MCF 10A (cell line): ENCODE measurements around the gene CLEC14A. TPM values are rescaled to one million over a fixed set of nuclear protein-coding genes. Genes with fewer than 3 reads are reported as not detected.

Experiments
- BruUV-seq: library from RNA; stranded (reverse); fragments of 400-500 nt; replicated peaks from 2 replicates; lab custom pipeline; 2021; lab: Mats Ljungman, UMichigan
- CTCF ChIA-PET: fragments of 300-600 bp; sonication (Branson Sonifier 250); formaldehyde crosslinking; extraction: SDS; loops from one replicate; lab custom pipeline; 2021; ENCODE audit warnings: antibody characterized with exemption, inconsistent platforms; lab: Yijun Ruan, JAX
- POLR2A ChIA-PET: fragments of 300-600, 350-650 bp; sonication (Branson Sonifier 250); formaldehyde crosslinking; extraction: SDS; loops from one replicate; lab custom pipeline; 2020; ENCODE audit warnings: antibody characterized with exemption, inconsistent platforms; lab: Yijun Ruan, JAX
- DNase-seq: peaks from one replicate; pipeline ENCODE4 v3.0.0-alpha.2; 2018; ENCODE audit not compliant: unreplicated experiment
- H3K27ac Mint-ChIP-seq: one replicate; pipeline ENCODE4 v1.8.0; 2022; ENCODE audit warnings: mild to moderate bottlenecking, low read depth, mixed read lengths; ENCODE audit not compliant: unreplicated experiment
- H3K27me3 Mint-ChIP-seq: one replicate; pipeline ENCODE4 v1.8.0; 2022; ENCODE audit warnings: mixed read lengths; ENCODE audit not compliant: insufficient read depth, unreplicated experiment
- H3K36me3 Mint-ChIP-seq: one replicate; pipeline ENCODE4 v1.8.0; 2022; ENCODE audit warnings: mild to moderate bottlenecking, moderate library complexity, mixed read lengths; ENCODE audit not compliant: insufficient read depth, unreplicated experiment
- H3K4me1 Mint-ChIP-seq: one replicate; pipeline ENCODE4 v1.8.0; 2022; ENCODE audit warnings: mixed read lengths; ENCODE audit not compliant: insufficient read depth, unreplicated experiment
- H3K4me3 Mint-ChIP-seq: one replicate; pipeline ENCODE4 v1.8.0; 2022; ENCODE audit warnings: mild to moderate bottlenecking, moderate library complexity, mixed read lengths; ENCODE audit not compliant: unreplicated experiment
- H3K9me3 Mint-ChIP-seq: one replicate; pipeline ENCODE4 v1.8.0; 2022; ENCODE audit warnings: mixed read lengths; ENCODE audit not compliant: unreplicated experiment
- CTCF ChIP-seq: fragments of 200-600 bp; IDR thresholded peaks from one replicate; pipeline ENCODE4 v1.8.0; 2022; ENCODE audit warnings: antibody characterized with exemption, mild to moderate bottlenecking; ENCODE audit not compliant: unreplicated experiment
- intact Hi-C: fragments of 100-400 bp; cut with micrococcal nuclease; formaldehyde crosslinking; loops from 2 replicates; pipeline ENCODE4 v1.14.1; 2022
- total RNA-seq: library from RNA; stranded (reverse); gene quantifications from 2 replicates; pipeline ENCODE4 v1.2.3, GENCODE V29; 2022

The CLEC14A gene
- total RNA-seq, 1 experiment from 2014 or later: not detected

- ChIA-PET CTCF (interaction anchor here (1.5 kb wide), 1 partner anchor 14 kb away, joined by 4 read pairs; no protein-coding TSS in a partner anchor), POLR2A (no interaction called here)
- H3K27me3 Mint-ChIP-seq: no peaks in the 10 kb centered on the region
- H3K9me3 Mint-ChIP-seq: peaks cover 14% of the 10 kb centered on the region
- no peak overlapping the region for H3K27ac Mint-ChIP-seq
- no TSS peak for BruUV-seq
- DNase-seq: no peak
- H3K4me3 Mint-ChIP-seq: no peak overlapping the region
- TF ChIP-seq CTCF: no peak
- peaks cover 16% of the 10 kb centered on the region for H3K4me1 Mint-ChIP-seq
- intact Hi-C loops: no loop called here
- no peaks in the 10 kb centered on the region for H3K36me3 Mint-ChIP-seq
Observed at GRCh38 chr14:38212111-38212510, 43.8 kb downstream of the CLEC14A start.

GRCh38 chr14:38211255-38211735 lies 44.6 kb downstream of the CLEC14A start:
- no peaks in the 10 kb centered on the region for H3K36me3 Mint-ChIP-seq
- no TSS peak for BruUV-seq
- ChIA-PET POLR2A (no interaction called here), CTCF (no interaction called here)
- TF ChIP-seq CTCF: no peak
- no peaks in the 10 kb centered on the region for H3K27me3 Mint-ChIP-seq
- no peak overlapping the region for H3K4me3 Mint-ChIP-seq
- H3K27ac Mint-ChIP-seq: no peak overlapping the region
- H3K9me3 Mint-ChIP-seq: peaks cover 14% of the 10 kb centered on the region
- H3K4me1 Mint-ChIP-seq: peaks cover 8% of the 10 kb centered on the region
- intact Hi-C loops: no loop called here
- no peak for DNase-seq

GRCh38 chr14:38210587-38211216 lies 45.2 kb downstream of the CLEC14A start:
- ChIA-PET CTCF (no interaction called here), POLR2A (no interaction called here)
- Mint-ChIP-seq H3K4me1 (peaks cover 5% of the 10 kb centered on the region), H3K4me3 (no peak overlapping the region), H3K27ac (no peak overlapping the region), H3K9me3 (peaks cover 14% of the 10 kb centered on the region), H3K27me3 (no peaks in the 10 kb centered on the region), H3K36me3 (no peaks in the 10 kb centered on the region)
- TF ChIP-seq CTCF: no peak
- intact Hi-C loops: no loop called here
- no peak for DNase-seq
- no TSS peak for BruUV-seq

- no peak for DNase-seq
- ChIA-PET CTCF (interaction anchor here (0.5 to 0.6 kb wide), 2 partner anchors 391 to 456 kb away, joined by 3 to 5 read pairs; no protein-coding TSS in a partner anchor), POLR2A (no interaction called here)
- BruUV-seq: no TSS peak
- TF ChIP-seq CTCF: no peak
- Mint-ChIP-seq H3K27me3 (no peaks in the 10 kb centered on the region), H3K4me3 (no peak overlapping the region), H3K4me1 (peaks cover 5% of the 10 kb centered on the region), H3K9me3 (peaks cover 14% of the 10 kb centered on the region), H3K36me3 (no peaks in the 10 kb centered on the region), H3K27ac (no peak overlapping the region)
- intact Hi-C loops: no loop called here
Observed at GRCh38 chr14:38209572-38210557, 46.0 kb downstream of the CLEC14A start.
